ENCODE results near the gene SMURF1. TPM values are rescaled to one million over a fixed set of nuclear protein-coding genes. Genes with fewer than 3 reads are reported as not detected.

SMURF1 gene
- total and polyA plus RNA-seq, 2 of the 8 experiments (the other 6 are each of a cell fraction or from before 2014, with no cell fraction given) = 9.6 to 24.5 TPM

- peak; percentile 41 for TF ChIP-seq CHD7 (IDR thresholded peaks at IDR 0.05; ENCODE audit: insufficient replicate concordance, low read length)
- TF ChIP-seq CTCF (IDR thresholded peaks at IDR 0.05; ENCODE audit: control extremely low read depth in 1 of 3, insufficient read depth in 1 of 3, low read depth in 1 of 3, low read length in 3 of 3) = peak in 1 of 3 experiments; percentile 9; a peak in 1 of 4 replicates
- peak; percentile 38; the same call in 1 of the 2 replicates for TF ChIP-seq TBP (IDR thresholded peaks at IDR 0.05; ENCODE audit: low read depth, low read length)
- no peak for TF ChIP-seq KDM1A (IDR thresholded peaks at IDR 0.05; ENCODE audit: borderline replicate concordance, low read length)
- no peak for TF ChIP-seq CTBP2 (IDR thresholded peaks at IDR 0.05; ENCODE audit: borderline replicate concordance, insufficient read depth, insufficient read length, low read length)
- peak; percentile 79 for TF ChIP-seq TEAD4 (IDR thresholded peaks at IDR 0.05; ENCODE audit: low read depth, low read length)
- TF ChIP-seq SRF (IDR thresholded peaks at IDR 0.05; ENCODE audit: low read depth, low read length) = no peak
These were observed 6.3 kb downstream of the SMURF1 start (continued) for GRCh38 chr7:99137411-99138180.

Data from H1 (cell line).